ENCODE results near the gene NARF. TPM values are rescaled to one million over a fixed set of nuclear protein-coding genes. Genes with fewer than 3 reads are reported as not detected.

NARF gene
- total and polyA plus RNA-seq, 2 experiments from 2014 or later = 66.1 to 67.1 TPM

GRCh38 chr17:82441691-82442487, 16.7 kb upstream of the NARF start:
- Histone ChIP-seq H3K4me2 (no peak overlapping the region), H3K4me1 (ENCODE audit: insufficient read depth) (peaks cover 5% of the 10 kb centered on the region), H3K9me2 (ENCODE audit: insufficient read depth) (no peaks in the 10 kb centered on the region), H3K27me3 (ENCODE audit: insufficient read depth) (no peaks in the 10 kb centered on the region), H4K20me1 (replicated peaks; ENCODE audit: insufficient read depth) (no peaks in the 10 kb centered on the region; the same call in 1 of the 2 replicates), H2AFZ (no peak overlapping the region), H3K36me3 (ENCODE audit: insufficient read depth) (no peaks in the 10 kb centered on the region), H3K4me3 (no peak overlapping the region), H3F3A (replicated peaks; ENCODE audit: low read depth) (peaks cover 3% of the 10 kb centered on the region; the same call in 1 of the 2 replicates), H3K27ac (ENCODE audit: low read depth) (no peak overlapping the region), H3K79me2 (replicated peaks; ENCODE audit: insufficient read depth) (no peaks in the 10 kb centered on the region)
- DNase-seq (ENCODE audit: low spot score) (no peak), ATAC-seq (peak; percentile 9; the same call in 2 of the 3 replicates)
- H3K27ac Mint-ChIP-seq = no peak overlapping the region; the same call in 1 of the 2 replicates
- no peak for TF ChIP-seq CREB1 (CRISPR knock-in tag; IDR thresholded peaks at IDR 0.05; ENCODE audit: low read depth)
- TF ChIP-seq, protein P1, sequence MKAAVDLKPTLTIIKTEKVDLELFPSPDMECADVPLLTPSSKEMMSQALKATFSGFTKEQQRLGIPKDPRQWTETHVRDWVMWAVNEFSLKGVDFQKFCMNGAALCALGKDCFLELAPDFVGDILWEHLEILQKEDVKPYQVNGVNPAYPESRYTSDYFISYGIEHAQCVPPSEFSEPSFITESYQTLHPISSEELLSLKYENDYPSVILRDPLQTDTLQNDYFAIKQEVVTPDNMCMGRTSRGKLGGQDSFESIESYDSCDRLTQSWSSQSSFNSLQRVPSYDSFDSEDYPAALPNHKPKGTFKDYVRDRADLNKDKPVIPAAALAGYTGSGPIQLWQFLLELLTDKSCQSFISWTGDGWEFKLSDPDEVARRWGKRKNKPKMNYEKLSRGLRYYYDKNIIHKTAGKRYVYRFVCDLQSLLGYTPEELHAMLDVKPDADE (IDR thresholded peaks at IDR 0.05) = no peak
- no peak for TF ChIP-seq EZH2 (IDR thresholded peaks at IDR 0.05; ENCODE audit: low read depth, unreplicated experiment)
- no peak for TF ChIP-seq STAT1 (IDR thresholded peaks at IDR 0.05; ENCODE audit: unreplicated experiment)
- TF ChIP-seq, protein P2, sequence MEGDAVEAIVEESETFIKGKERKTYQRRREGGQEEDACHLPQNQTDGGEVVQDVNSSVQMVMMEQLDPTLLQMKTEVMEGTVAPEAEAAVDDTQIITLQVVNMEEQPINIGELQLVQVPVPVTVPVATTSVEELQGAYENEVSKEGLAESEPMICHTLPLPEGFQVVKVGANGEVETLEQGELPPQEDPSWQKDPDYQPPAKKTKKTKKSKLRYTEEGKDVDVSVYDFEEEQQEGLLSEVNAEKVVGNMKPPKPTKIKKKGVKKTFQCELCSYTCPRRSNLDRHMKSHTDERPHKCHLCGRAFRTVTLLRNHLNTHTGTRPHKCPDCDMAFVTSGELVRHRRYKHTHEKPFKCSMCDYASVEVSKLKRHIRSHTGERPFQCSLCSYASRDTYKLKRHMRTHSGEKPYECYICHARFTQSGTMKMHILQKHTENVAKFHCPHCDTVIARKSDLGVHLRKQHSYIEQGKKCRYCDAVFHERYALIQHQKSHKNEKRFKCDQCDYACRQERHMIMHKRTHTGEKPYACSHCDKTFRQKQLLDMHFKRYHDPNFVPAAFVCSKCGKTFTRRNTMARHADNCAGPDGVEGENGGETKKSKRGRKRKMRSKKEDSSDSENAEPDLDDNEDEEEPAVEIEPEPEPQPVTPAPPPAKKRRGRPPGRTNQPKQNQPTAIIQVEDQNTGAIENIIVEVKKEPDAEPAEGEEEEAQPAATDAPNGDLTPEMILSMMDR (conservative IDR thresholded peaks at IDR 0.05; ENCODE audit: low read depth in 2 of 2) = no peak
- TF ChIP-seq ZNF331 (CRISPR knock-in tag; IDR thresholded peaks at IDR 0.05; ENCODE audit: low read depth) = no peak
- no peak for TF ChIP-seq EZH2phosphoT487 (IDR thresholded peaks at IDR 0.05; ENCODE audit: unreplicated experiment)
- TF ChIP-seq POLR2AphosphoS5 (IDR thresholded peaks at IDR 0.05; ENCODE audit: low read depth) = no peak; the same call in 1 of the 2 replicates
- TF ChIP-seq NANOG (IDR thresholded peaks at IDR 0.05; ENCODE audit: borderline replicate concordance) = no peak
- no peak for TF ChIP-seq ZNF462 (CRISPR knock-in tag; IDR thresholded peaks at IDR 0.05)
- TF ChIP-seq REST (IDR thresholded peaks at IDR 0.05; ENCODE audit: unreplicated experiment) = no peak
- TF ChIP-seq ZNF114 (CRISPR knock-in tag; IDR thresholded peaks at IDR 0.05) = no peak
- TF ChIP-seq JUNB (IDR thresholded peaks at IDR 0.05; ENCODE audit: unreplicated experiment) = no peak
- H3K9me3 Mint-ChIP-seq = no peaks in the 10 kb centered on the region
- no peak overlapping the region for H3K4me3 Mint-ChIP-seq
- peaks cover 15% of the 10 kb centered on the region for H3K4me1 Mint-ChIP-seq
- H3K27me3 Mint-ChIP-seq (ENCODE audit: insufficient read depth, low read depth, poor library complexity) = peaks cover 15% of the 10 kb centered on the region
- H3K36me3 Mint-ChIP-seq (ENCODE audit: low read depth) = peaks cover 17% of the 10 kb centered on the region
